Endodermal cell (in vitro differentiated cells): ENCODE measurements around the gene KCNG2. TPM values are rescaled to one million over a fixed set of nuclear protein-coding genes. Genes with fewer than 3 reads are reported as not detected.
A peak's percentile ranks its signal among the peaks of the same experiment; 100 is the strongest.

Experiments
- DNase-seq: peaks from one replicate; pipeline ENCODE4 v3.0.0-alpha.2; 2017
- H3K27ac ChIP-seq: 2 replicates; pipeline ENCODE4 v1.5.1; 2013; ENCODE audit warnings: mild to moderate bottlenecking, low read depth, low read length, moderate library complexity
- H3K27me3 ChIP-seq: 2 replicates; pipeline ENCODE4 v1.6.1; 2013; ENCODE audit warnings: mild to moderate bottlenecking, low read length, moderate library complexity; ENCODE audit not compliant: insufficient read depth, control insufficient read depth, poor library complexity, severe bottlenecking
- H3K36me3 ChIP-seq: 2 replicates; pipeline ENCODE4 v1.7.0; 2013; ENCODE audit warnings: mild to moderate bottlenecking, low read length, moderate library complexity; ENCODE audit not compliant: control insufficient read depth, insufficient read depth
- H3K4me1 ChIP-seq: one replicate; pipeline ENCODE4 v1.7.0; 2013; ENCODE audit warnings: low read length; ENCODE audit not compliant: control insufficient read depth, insufficient read depth
- H3K4me3 ChIP-seq: 2 replicates; pipeline ENCODE4 v1.5.1; 2013; ENCODE audit warnings: mild to moderate bottlenecking, low read length, moderate library complexity
- H3K9ac ChIP-seq: 2 replicates; pipeline ENCODE4 v1.6.1; 2013; ENCODE audit warnings: mild to moderate bottlenecking, low read length, moderate library complexity; ENCODE audit not compliant: poor library complexity, severe bottlenecking; ENCODE audit errors: extremely low read depth
- H3K9me3 ChIP-seq: 2 replicates; pipeline ENCODE4 v1.6.1; 2013; ENCODE audit warnings: mild to moderate bottlenecking, low read length, moderate library complexity; ENCODE audit not compliant: control insufficient read depth
- H3K27ac Mint-ChIP-seq: 2 replicates; pipeline ENCODE4 v1.8.0; 2020; ENCODE audit warnings: mixed read lengths
- H3K27me3 Mint-ChIP-seq: 2 replicates; pipeline ENCODE4 v1.8.0; 2021; ENCODE audit warnings: mild to moderate bottlenecking, mixed read lengths; ENCODE audit not compliant: insufficient read depth
- H3K36me3 Mint-ChIP-seq: 2 replicates; pipeline ENCODE4 v1.8.0; 2020; ENCODE audit warnings: low read depth, mixed read lengths
- H3K4me1 Mint-ChIP-seq: 2 replicates; pipeline ENCODE4 v1.8.0; 2020; ENCODE audit warnings: mixed read lengths
- H3K4me3 Mint-ChIP-seq: 2 replicates; pipeline ENCODE4 v1.8.0; 2020; ENCODE audit warnings: mild to moderate bottlenecking, moderate library complexity, mixed read lengths
- H3K9me3 Mint-ChIP-seq: 2 replicates; pipeline ENCODE4 v1.8.0; 2020; ENCODE audit warnings: mild to moderate bottlenecking, mixed read lengths
- WGBS, 2 experiments: methylation state at CpG; one replicate each; pipeline versions ENCODE4 v1.1.5 to v1.1.7; 2013; ENCODE audit warnings: missing lambda C conversion rate in 2 of 2, mixed read lengths in 1 of 2; ENCODE audit not compliant: insufficient coverage in 1 of 2, insufficient read length in 1 of 2; 5-methylcytosine and 5-hydroxymethylcytosine counted together
- total RNA-seq, 2 donors: library from RNA; stranded (reverse); fragmentation: NEBNext Ultra II Directional in 1 of 2; extraction: Animal tissue kit (Norgen Biotek cat#: 25700) in 1 of 2; gene quantifications; 2 replicates in 1 of 2; 3 replicates in 1 of 2; pipeline ENCODE4 v1.2.1, GENCODE V29; 2021
- TF ChIP-seq, protein P1 (sequence below): fragments of 200-600 bp; sonication (generic); conservative IDR thresholded peaks from 2 replicates; pipeline ENCODE4 v1.5.0; 2021; ENCODE audit warnings: antibody characterized with exemption, mild to moderate bottlenecking

The KCNG2 gene
- total RNA-seq, 2 donors from 2014 or later: not detected

DNA sequence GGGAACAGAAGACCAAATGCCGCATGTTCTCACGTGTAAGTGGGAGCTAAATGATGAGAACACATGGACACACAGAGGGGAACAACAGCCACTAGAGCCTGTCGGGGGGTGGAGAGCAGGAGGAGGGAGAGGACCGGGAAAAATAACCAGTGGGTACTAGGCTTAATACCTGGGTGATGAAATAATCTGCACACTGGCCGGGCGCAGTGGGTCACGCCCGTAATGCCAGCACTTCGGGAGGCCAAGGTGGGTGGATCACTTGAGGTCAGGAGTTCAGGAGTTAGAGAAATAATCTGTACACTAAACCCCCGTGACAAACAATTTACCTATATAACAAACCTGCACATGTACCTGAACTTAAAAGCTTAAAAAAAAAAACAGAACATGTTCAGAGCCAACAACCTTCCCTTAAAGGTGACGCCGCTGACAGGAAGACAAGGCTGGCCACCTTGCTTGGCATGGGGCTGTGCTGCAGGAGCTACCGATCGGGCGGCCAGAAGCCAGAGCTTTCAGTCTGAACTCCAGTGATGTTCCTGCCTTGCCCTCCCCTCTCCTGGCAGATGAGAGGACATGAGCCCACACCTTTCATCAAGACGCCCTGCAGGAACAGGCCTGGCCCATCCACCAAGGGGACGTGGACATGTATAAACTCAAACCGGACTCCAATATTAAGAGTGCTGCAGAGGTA, 142.5 kb downstream of the KCNG2 start:
- Mint-ChIP-seq H3K4me1 (peaks cover 24% of the 10 kb centered on the region), H3K36me3 (peaks cover 55% of the 10 kb centered on the region), H3K27me3 (peaks cover 3% of the 10 kb centered on the region), H3K27ac (no peak overlapping the region), H3K9me3 (peaks cover 3% of the 10 kb centered on the region), H3K4me3 (no peak overlapping the region)
- peak; percentile 20 for DNase-seq
- WGBS, 2 experiments: 96% methylated on average over 9 to 18 of the region's 18 CpGs
- Histone ChIP-seq H3K9me3 (peaks cover 10% of the 10 kb centered on the region), H3K4me1 (peaks cover 11% of the 10 kb centered on the region), H3K9ac (no peak overlapping the region), H3K4me3 (no peak overlapping the region), H3K36me3 (peaks cover 39% of the 10 kb centered on the region), H3K27me3 (no peaks in the 10 kb centered on the region), H3K27ac (no peak overlapping the region)
- TF ChIP-seq, protein P1, sequence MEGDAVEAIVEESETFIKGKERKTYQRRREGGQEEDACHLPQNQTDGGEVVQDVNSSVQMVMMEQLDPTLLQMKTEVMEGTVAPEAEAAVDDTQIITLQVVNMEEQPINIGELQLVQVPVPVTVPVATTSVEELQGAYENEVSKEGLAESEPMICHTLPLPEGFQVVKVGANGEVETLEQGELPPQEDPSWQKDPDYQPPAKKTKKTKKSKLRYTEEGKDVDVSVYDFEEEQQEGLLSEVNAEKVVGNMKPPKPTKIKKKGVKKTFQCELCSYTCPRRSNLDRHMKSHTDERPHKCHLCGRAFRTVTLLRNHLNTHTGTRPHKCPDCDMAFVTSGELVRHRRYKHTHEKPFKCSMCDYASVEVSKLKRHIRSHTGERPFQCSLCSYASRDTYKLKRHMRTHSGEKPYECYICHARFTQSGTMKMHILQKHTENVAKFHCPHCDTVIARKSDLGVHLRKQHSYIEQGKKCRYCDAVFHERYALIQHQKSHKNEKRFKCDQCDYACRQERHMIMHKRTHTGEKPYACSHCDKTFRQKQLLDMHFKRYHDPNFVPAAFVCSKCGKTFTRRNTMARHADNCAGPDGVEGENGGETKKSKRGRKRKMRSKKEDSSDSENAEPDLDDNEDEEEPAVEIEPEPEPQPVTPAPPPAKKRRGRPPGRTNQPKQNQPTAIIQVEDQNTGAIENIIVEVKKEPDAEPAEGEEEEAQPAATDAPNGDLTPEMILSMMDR: no peak

DNA sequence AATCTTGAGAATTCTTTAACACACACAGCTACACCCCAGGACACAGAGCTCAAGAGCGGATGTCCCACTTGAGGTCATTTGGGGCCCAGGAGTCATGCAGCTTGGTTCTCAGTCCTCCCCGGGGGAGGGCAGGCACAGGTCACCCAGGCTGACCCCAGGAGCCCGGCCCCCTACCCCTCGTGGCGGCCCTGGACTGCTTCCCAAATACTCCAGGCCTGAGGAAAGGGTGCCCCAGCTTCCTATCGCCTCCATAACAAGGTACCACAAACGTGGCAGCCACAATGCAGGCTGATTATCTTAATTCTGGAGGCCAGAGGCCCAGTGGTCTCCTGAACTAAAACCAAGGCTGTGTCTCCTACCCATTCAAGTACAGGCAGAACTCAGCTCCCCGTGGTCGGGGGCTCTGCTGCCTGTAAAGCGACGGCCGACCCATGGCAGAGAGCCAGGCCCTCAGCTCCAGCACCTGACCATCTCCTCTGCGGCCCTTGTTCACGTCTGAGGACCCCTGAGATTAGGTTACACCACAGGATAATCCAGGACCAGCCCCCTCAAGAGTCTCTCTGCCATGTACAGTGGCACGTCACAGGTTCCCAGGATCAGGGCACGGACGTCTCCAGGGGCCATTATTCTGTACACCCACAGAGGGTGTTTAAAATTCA, 143.2 kb downstream of the KCNG2 start:
- H3K4me1 Mint-ChIP-seq: peaks cover 25% of the 10 kb centered on the region
- Histone ChIP-seq H3K27ac (no peak overlapping the region), H3K4me1 (peaks cover 11% of the 10 kb centered on the region), H3K9ac (no peak overlapping the region), H3K27me3 (no peaks in the 10 kb centered on the region), H3K36me3 (peaks cover 33% of the 10 kb centered on the region), H3K9me3 (peaks cover 3% of the 10 kb centered on the region), H3K4me3 (no peak overlapping the region)
- no peak overlapping the region for H3K27ac Mint-ChIP-seq
- 93 to 97% methylated on average over 15 to 17 of the region's 17 CpGs for WGBS, 2 experiments
- peaks cover under 1% of the 10 kb centered on the region for H3K9me3 Mint-ChIP-seq
- H3K4me3 Mint-ChIP-seq: no peak overlapping the region
- peaks cover 3% of the 10 kb centered on the region for H3K27me3 Mint-ChIP-seq
- H3K36me3 Mint-ChIP-seq: peaks cover 48% of the 10 kb centered on the region
- DNase-seq: peak; percentile 32
- TF ChIP-seq, protein P1: no peak

- H3K36me3 ChIP-seq: peaks cover 30% of the 10 kb centered on the region
- 96 to 97% methylated on average over 12 to 16 of the region's 16 CpGs for WGBS, 2 experiments
- H3K9ac ChIP-seq: no peak overlapping the region
- Mint-ChIP-seq H3K36me3 (peaks cover 43% of the 10 kb centered on the region), H3K27me3 (peaks cover 3% of the 10 kb centered on the region), H3K4me3 (no peak overlapping the region), H3K9me3 (no peaks in the 10 kb centered on the region), H3K27ac (no peak overlapping the region), H3K4me1 (peaks cover 25% of the 10 kb centered on the region)
- DNase-seq: peak; percentile 28
- no peaks in the 10 kb centered on the region for H3K27me3 ChIP-seq
- H3K4me1 ChIP-seq: peaks cover 11% of the 10 kb centered on the region
- H3K9me3 ChIP-seq: no peaks in the 10 kb centered on the region
- H3K4me3 ChIP-seq: no peak overlapping the region
- no peak overlapping the region for H3K27ac ChIP-seq
- TF ChIP-seq, protein P1: no peak
These were observed 143.9 kb downstream of the KCNG2 start for GRCh38 chr18:79941473-79942119.
